K562 (cell line): ENCODE measurements around the gene NRXN3. TPM values are rescaled to one million over a fixed set of nuclear protein-coding genes. Genes with fewer than 3 reads are reported as not detected.

ENCODE experiments used
- FOXP1 ChIP-seq: sonication (generic); formaldehyde crosslinking; IDR thresholded peaks from 2 replicates; pipeline ENCODE4 v1.8.0; 2022; ENCODE audit warnings: mild to moderate bottlenecking, missing genetic modification reagents
- NRF1 ChIP-seq, 2 experiments: fragments of 450-650 bp; IDR thresholded peaks in 1 of 2; conservative IDR thresholded peaks in 1 of 2; 2 replicates each; pipeline ENCODE4 v1.6.1; 2014; ENCODE audit warnings: mild to moderate bottlenecking in 2 of 2
- RNF219 ChIP-seq: fragments of 250-450 bp; sonication (Bioruptor Pico); IDR thresholded peaks from 2 replicates; pipeline ENCODE4 v1.5.0; 2022; ENCODE audit warnings: mild to moderate bottlenecking
- polyA plus RNA-seq, 8 experiments: library from polyadenylated mRNA; depleted of rRNA in 4 of 8; stranded (reverse) in 5 of 8; unstranded in 3 of 8; fragments of >200 nt; fragmentation: Nextera tagmentation in 2 of 8; fragmentation: Illumina TruSeq in 1 of 8; extraction: Ambion mirVana in 2 of 8; extraction: Trizol in 1 of 8; gene quantifications; 2 replicates each; pipeline versions ENCODE4 v1.2.1 to v1.2.3, GENCODE V29; 2011 to 2014; ENCODE audit warnings: inconsistent platforms in 1 of 8, missing spikeins in 1 of 8
- total RNA-seq, 7 experiments: library from RNA; depleted of rRNA in 6 of 7; stranded (reverse); fragments of >200 nt in 6 of 7; fragmentation: Illumina TruSeq in 2 of 7; extraction: Trizol in 2 of 7; gene quantifications; 2 replicates each; pipeline versions ENCODE4 v1.2.1 to v1.2.3, GENCODE V29; 2011 to 2021; ENCODE audit warnings: low replicate concordance in 1 of 7
- TF ChIP-seq, protein P1 (sequence below): fragments of 450-650 bp; IDR thresholded peaks from 2 replicates; pipeline ENCODE4 v1.6.1; 2016; ENCODE audit warnings: mild to moderate bottlenecking, moderate library complexity
- TF ChIP-seq, protein P2 (sequence below): fragments of 450-650 bp; formaldehyde crosslinking; IDR thresholded peaks from 2 replicates; pipeline ENCODE4 v1.4.0; 2020; ENCODE audit warnings: mild to moderate bottlenecking
- TF ChIP-seq, protein P3 (sequence below): fragments of 450-650 bp; IDR thresholded peaks from 2 replicates; pipeline ENCODE4 v1.6.1; 2016; ENCODE audit warnings: antibody characterized with exemption

NRXN3 gene
- total and polyA plus RNA-seq, 9 of the 15 experiments (the other 6 are each of a cell fraction or from before 2014, with no cell fraction given), result 0.09 TPM; not detected in 8

DNA sequence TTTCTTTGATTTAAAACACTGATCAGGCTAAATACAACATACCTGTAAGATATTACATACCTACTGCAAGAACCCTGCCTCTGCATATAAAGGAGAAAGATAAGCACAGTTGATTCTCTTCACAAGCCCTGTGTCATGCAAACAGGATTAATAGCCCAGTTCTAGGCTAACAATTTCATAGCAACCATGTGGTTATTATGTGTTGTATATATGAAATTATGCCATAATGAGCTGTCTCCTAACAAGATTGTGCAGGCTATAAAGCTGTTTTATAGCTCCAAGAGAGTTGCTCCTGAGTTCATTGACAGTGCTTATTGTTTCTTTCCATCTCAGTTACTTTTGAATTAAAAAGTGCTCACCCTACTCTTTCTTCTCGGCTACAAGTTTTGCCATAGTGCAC, 1431.9 kb downstream of the NRXN3 start (continued):
- TF ChIP-seq, protein P1, sequence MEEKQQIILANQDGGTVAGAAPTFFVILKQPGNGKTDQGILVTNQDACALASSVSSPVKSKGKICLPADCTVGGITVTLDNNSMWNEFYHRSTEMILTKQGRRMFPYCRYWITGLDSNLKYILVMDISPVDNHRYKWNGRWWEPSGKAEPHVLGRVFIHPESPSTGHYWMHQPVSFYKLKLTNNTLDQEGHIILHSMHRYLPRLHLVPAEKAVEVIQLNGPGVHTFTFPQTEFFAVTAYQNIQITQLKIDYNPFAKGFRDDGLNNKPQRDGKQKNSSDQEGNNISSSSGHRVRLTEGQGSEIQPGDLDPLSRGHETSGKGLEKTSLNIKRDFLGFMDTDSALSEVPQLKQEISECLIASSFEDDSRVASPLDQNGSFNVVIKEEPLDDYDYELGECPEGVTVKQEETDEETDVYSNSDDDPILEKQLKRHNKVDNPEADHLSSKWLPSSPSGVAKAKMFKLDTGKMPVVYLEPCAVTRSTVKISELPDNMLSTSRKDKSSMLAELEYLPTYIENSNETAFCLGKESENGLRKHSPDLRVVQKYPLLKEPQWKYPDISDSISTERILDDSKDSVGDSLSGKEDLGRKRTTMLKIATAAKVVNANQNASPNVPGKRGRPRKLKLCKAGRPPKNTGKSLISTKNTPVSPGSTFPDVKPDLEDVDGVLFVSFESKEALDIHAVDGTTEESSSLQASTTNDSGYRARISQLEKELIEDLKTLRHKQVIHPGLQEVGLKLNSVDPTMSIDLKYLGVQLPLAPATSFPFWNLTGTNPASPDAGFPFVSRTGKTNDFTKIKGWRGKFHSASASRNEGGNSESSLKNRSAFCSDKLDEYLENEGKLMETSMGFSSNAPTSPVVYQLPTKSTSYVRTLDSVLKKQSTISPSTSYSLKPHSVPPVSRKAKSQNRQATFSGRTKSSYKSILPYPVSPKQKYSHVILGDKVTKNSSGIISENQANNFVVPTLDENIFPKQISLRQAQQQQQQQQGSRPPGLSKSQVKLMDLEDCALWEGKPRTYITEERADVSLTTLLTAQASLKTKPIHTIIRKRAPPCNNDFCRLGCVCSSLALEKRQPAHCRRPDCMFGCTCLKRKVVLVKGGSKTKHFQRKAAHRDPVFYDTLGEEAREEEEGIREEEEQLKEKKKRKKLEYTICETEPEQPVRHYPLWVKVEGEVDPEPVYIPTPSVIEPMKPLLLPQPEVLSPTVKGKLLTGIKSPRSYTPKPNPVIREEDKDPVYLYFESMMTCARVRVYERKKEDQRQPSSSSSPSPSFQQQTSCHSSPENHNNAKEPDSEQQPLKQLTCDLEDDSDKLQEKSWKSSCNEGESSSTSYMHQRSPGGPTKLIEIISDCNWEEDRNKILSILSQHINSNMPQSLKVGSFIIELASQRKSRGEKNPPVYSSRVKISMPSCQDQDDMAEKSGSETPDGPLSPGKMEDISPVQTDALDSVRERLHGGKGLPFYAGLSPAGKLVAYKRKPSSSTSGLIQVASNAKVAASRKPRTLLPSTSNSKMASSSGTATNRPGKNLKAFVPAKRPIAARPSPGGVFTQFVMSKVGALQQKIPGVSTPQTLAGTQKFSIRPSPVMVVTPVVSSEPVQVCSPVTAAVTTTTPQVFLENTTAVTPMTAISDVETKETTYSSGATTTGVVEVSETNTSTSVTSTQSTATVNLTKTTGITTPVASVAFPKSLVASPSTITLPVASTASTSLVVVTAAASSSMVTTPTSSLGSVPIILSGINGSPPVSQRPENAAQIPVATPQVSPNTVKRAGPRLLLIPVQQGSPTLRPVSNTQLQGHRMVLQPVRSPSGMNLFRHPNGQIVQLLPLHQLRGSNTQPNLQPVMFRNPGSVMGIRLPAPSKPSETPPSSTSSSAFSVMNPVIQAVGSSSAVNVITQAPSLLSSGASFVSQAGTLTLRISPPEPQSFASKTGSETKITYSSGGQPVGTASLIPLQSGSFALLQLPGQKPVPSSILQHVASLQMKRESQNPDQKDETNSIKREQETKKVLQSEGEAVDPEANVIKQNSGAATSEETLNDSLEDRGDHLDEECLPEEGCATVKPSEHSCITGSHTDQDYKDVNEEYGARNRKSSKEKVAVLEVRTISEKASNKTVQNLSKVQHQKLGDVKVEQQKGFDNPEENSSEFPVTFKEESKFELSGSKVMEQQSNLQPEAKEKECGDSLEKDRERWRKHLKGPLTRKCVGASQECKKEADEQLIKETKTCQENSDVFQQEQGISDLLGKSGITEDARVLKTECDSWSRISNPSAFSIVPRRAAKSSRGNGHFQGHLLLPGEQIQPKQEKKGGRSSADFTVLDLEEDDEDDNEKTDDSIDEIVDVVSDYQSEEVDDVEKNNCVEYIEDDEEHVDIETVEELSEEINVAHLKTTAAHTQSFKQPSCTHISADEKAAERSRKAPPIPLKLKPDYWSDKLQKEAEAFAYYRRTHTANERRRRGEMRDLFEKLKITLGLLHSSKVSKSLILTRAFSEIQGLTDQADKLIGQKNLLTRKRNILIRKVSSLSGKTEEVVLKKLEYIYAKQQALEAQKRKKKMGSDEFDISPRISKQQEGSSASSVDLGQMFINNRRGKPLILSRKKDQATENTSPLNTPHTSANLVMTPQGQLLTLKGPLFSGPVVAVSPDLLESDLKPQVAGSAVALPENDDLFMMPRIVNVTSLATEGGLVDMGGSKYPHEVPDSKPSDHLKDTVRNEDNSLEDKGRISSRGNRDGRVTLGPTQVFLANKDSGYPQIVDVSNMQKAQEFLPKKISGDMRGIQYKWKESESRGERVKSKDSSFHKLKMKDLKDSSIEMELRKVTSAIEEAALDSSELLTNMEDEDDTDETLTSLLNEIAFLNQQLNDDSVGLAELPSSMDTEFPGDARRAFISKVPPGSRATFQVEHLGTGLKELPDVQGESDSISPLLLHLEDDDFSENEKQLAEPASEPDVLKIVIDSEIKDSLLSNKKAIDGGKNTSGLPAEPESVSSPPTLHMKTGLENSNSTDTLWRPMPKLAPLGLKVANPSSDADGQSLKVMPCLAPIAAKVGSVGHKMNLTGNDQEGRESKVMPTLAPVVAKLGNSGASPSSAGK, result no peak
- no peak for TF ChIP-seq RNF219 (CRISPR knock-in tag)
- TF ChIP-seq FOXP1 (CRISPR knock-in tag), result no peak
- TF ChIP-seq, protein P2, sequence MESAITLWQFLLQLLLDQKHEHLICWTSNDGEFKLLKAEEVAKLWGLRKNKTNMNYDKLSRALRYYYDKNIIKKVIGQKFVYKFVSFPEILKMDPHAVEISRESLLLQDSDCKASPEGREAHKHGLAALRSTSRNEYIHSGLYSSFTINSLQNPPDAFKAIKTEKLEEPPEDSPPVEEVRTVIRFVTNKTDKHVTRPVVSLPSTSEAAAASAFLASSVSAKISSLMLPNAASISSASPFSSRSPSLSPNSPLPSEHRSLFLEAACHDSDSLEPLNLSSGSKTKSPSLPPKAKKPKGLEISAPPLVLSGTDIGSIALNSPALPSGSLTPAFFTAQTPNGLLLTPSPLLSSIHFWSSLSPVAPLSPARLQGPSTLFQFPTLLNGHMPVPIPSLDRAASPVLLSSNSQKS, result no peak
- TF ChIP-seq, protein P3, sequence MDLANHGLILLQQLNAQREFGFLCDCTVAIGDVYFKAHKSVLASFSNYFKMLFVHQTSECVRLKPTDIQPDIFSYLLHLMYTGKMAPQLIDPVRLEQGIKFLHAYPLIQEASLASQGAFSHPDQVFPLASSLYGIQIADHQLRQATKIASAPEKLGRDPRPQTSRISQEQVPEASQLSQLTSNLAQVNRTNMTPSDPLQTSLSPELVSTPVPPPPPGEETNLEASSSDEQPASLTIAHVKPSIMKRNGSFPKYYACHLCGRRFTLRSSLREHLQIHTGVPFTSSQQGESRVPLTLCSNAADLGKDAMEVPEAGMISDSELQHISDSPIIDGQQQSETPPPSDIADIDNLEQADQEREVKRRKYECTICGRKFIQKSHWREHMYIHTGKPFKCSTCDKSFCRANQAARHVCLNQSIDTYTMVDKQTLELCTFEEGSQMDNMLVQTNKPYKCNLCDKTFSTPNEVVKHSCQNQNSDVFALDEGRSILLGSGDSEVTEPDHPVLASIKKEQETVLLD, result no peak
- no peak for TF ChIP-seq NRF1 (conservative IDR thresholded peaks at IDR 0.05 in 1 of 2, IDR thresholded peaks at IDR 0.05 in 1 of 2)
